ENCODE measurements around the gene ADH1C. TPM values are rescaled to one million over a fixed set of nuclear protein-coding genes. Genes with fewer than 3 reads are reported as not detected.

Gene ADH1C
- total RNA-seq, 4 donors from 2014 or later: 28.1 to 496 (median 231) TPM

DNA sequence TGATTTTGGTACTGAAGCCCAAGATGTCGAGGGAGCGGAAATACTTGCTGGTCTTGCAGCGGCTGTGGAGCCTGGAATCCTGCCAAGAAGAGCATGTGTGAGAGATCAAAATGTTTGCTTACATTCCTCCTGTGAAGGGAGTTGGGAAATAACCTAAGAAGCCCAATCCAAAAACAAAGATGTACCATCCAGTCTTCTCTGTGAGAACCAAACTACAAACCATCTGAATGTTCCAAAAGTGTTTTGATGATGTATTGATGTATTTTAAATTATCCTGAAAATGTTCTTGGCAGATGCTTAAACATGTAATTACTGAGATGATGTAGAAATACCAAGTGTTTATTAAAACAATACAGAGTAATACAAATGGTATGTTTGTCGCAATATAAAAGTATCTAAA, 51.6 kb downstream of the ADH1C start:
- H3K27me3 ChIP-seq: no peaks in the 10 kb centered on the region
- peak overlapping the region; percentile 62 to 77 (median 72) for H3K27ac ChIP-seq
- 36 to 42% methylated on average over 4 of the region's 4 CpGs for WGBS, 2 donors (ENCODE audit: low coverage in 1 of 2)
- in situ Hi-C loops (cut with MboI; ENCODE audit: low pct_ligation_motif_present in 1 of 4, low pct_unique_long_range_greater_than_20kb in 1 of 4, low sequenced_read_pairs in 3 of 4): no loop called here
- intact Hi-C loops (cut with DNase I; ENCODE audit: low total_unique reads): no loop called here
- peaks cover 0 to 3% of the 10 kb centered on the region in 2 donors for H3K9me3 ChIP-seq
- peak; percentile 76 for DNase-seq
- peaks cover 0 to 4% (median 2%) of the 10 kb centered on the region in 4 donors for H3K4me1 ChIP-seq
- H3K36me3 ChIP-seq: no peaks in the 10 kb centered on the region
- H3K4me3 ChIP-seq: no peak overlapping the region
- TF ChIP-seq EP300 (IDR thresholded peaks at IDR 0.05; ENCODE audit: low read depth): peak; percentile 57
- TF ChIP-seq, protein P1, sequence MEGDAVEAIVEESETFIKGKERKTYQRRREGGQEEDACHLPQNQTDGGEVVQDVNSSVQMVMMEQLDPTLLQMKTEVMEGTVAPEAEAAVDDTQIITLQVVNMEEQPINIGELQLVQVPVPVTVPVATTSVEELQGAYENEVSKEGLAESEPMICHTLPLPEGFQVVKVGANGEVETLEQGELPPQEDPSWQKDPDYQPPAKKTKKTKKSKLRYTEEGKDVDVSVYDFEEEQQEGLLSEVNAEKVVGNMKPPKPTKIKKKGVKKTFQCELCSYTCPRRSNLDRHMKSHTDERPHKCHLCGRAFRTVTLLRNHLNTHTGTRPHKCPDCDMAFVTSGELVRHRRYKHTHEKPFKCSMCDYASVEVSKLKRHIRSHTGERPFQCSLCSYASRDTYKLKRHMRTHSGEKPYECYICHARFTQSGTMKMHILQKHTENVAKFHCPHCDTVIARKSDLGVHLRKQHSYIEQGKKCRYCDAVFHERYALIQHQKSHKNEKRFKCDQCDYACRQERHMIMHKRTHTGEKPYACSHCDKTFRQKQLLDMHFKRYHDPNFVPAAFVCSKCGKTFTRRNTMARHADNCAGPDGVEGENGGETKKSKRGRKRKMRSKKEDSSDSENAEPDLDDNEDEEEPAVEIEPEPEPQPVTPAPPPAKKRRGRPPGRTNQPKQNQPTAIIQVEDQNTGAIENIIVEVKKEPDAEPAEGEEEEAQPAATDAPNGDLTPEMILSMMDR (IDR thresholded peaks at IDR 0.05): no peak
- TF ChIP-seq POLR2AphosphoS5 (IDR thresholded peaks at IDR 0.05): peak; percentile 74 to 92 (median 89)
- TF ChIP-seq POLR2A (IDR thresholded peaks at IDR 0.05): no peak

DNA sequence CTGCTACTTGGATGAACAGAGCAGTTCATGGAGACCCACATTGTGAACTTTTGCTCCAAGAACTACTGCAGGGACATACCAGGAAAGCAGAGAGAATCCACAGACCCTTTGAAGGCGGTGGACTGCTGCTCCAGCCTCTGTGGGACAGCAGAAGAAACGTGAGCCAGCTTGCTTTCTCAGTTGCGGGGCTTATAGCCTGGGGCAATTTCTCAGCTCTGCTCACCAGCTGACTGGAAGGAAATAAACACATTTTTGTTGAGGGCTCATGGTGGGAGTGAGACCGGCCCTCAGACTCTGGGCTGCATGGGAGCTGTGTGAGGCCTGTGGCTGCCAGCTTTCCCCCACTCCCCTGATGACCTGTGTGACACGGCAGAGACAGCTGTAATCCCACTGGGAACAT, 59.2 kb downstream of the ADH1C start:
- Histone ChIP-seq H3K27ac (no peak overlapping the region), H3K9me3 (peaks cover 0 to 9% of the 10 kb centered on the region in 2 donors), H3K4me3 (no peak overlapping the region), H3K27me3 (no peaks in the 10 kb centered on the region), H3K36me3 (no peaks in the 10 kb centered on the region), H3K4me1 (no peaks in the 10 kb centered on the region)
- no peak for TF ChIP-seq POLR2A (IDR thresholded peaks at IDR 0.05)
- no peak for TF ChIP-seq EP300 (IDR thresholded peaks at IDR 0.05; ENCODE audit: low read depth)
- no peak for TF ChIP-seq POLR2AphosphoS5 (IDR thresholded peaks at IDR 0.05)
- TF ChIP-seq, protein P1 (IDR thresholded peaks at IDR 0.05): no peak
- intact Hi-C loops (cut with DNase I; ENCODE audit: low total_unique reads): no loop called here
- in situ Hi-C loops (cut with MboI; ENCODE audit: low pct_ligation_motif_present in 1 of 4, low pct_unique_long_range_greater_than_20kb in 1 of 4, low sequenced_read_pairs in 3 of 4): no loop called here
- WGBS, 2 donors (ENCODE audit: low coverage in 1 of 2): 84 to 100% methylated on average over 2 to 5 of the region's 5 CpGs
- DNase-seq: no peak

DNA sequence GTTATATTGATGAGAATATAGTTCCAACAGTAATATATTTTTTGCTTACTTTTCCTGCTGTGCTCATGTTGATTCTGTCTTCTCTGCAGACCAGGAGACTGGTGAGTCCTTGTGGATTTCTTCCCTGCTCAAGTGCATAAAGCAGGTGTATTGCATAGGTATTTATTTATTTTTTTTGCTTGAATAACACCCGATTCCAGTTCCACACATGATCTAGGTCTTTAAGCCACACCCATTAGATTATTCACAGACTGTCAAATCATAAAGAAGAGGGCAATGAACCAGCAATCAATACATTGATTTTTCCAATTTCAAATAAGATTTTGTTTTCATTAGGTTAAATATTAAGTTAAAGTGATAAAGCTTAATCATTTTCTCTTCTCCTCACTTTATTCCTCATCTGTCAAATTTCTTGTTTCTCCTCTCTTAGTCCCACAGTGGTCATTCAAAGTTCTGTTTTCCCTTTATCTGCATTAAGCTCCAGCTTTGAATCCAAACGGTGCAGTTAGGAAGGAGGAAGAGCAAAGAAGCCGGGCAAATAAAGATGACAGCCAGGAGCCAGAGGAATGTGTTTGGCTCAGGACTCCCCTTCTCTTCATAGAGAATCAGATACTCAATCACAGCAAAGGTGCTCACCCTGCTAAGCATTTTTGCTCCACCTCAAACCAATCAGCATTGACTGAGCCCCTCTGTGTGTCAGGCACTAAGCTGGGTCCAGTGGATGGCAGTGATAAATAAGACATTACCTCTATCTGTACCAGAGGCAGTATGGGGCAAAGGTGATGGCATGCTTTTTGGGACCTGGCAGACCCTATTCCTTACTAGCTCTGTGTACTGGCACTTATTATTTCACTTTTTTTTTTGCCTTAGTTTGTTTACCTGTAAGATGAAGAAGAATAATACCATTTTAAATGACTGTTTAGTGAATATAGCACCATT, 61.4 kb downstream of the ADH1C start, which contains the start of gene ADH1A:
Gene ADH1A (minus strand): TSS at position 138 of the 939 bp plus-strand sequence. CDS start 71 bp downstream, at position 67.
- intact Hi-C loops (cut with DNase I; ENCODE audit: low total_unique reads): no loop called here
- 50 to 67% methylated on average over 3 of the region's 3 CpGs for WGBS, 2 donors (ENCODE audit: low coverage in 1 of 2)
- Histone ChIP-seq H3K9me3 (peaks cover 0 to 9% of the 10 kb centered on the region in 2 donors), H3K4me1 (no peaks in the 10 kb centered on the region), H3K4me3 (no peak within 1 kb of the TSS), H3K27me3 (no peaks in the 10 kb centered on the region), H3K27ac (no peak within 1 kb of the TSS), H3K36me3 (no peaks in the 10 kb centered on the region)
- DNase-seq: no peak
- TF ChIP-seq POLR2A (IDR thresholded peaks at IDR 0.05) (no peak), EP300 (IDR thresholded peaks at IDR 0.05; ENCODE audit: low read depth) (no peak), POLR2AphosphoS5 (IDR thresholded peaks at IDR 0.05) (no peak)
- TF ChIP-seq, protein P1 (IDR thresholded peaks at IDR 0.05): no peak
- in situ Hi-C loops (cut with MboI; ENCODE audit: low pct_ligation_motif_present in 1 of 4, low pct_unique_long_range_greater_than_20kb in 1 of 4, low sequenced_read_pairs in 3 of 4): no loop called here

Other genes with a start within 250 kb of the ADH1C start
- 1 to 10 TPM in 1 of 4 donors, under 1 TPM in 1, not detected in 2; 0.55 to 1.1 TPM for gene ADH4, start 208.4 kb downstream of the ADH1C start, total RNA-seq
- 10 to 100 TPM in 2 of 4 donors, 1 to 10 TPM in 2; 2.0 to 15.2 (median 8.6) TPM for gene ADH6, start 133.5 kb downstream of the ADH1C start, total RNA-seq
- not detected for gene ADH1A, start 61.8 kb downstream of the ADH1C start, total RNA-seq
- gene ADH1B, start 31.3 kb downstream of the ADH1C start, total RNA-seq: 100 to 1,000 TPM in 2 of 4 donors, 10 to 100 TPM in 2; 64.3 to 318 (median 114) TPM
- not detected for gene ADH7, start 82.6 kb upstream of the ADH1C start, total RNA-seq
- gene C4orf17, start 158.3 kb upstream of the ADH1C start, total RNA-seq: not detected
- 1 to 10 TPM in 3 of 4 donors, not detected in 1; 6.0 to 8.1 (median 6.8) TPM for gene TRMT10A, start 211.3 kb upstream of the ADH1C start, total RNA-seq
- gene MTTP, start 222.1 kb upstream of the ADH1C start, total RNA-seq: under 1 TPM in 1 of 4 donors, not detected in 3; 0.41 TPM